GM21526 (cell line): Measurements from ENCODE around the gene RBM25.
"Not testable (repeated sequence)": the region's sequence is repeated elsewhere in the genome, so short reads cannot be mapped to it uniquely, and the experiment has no call there.

Source experiments
- ATAC-seq: cut with Tn5 transposase; IDR thresholded peaks from one replicate; pipeline ENCODE4 v1.9.1; 2021; ENCODE audit warnings: moderate library complexity; ENCODE audit not compliant: unreplicated experiment, low FRiP score

Gene RBM25

DNA sequence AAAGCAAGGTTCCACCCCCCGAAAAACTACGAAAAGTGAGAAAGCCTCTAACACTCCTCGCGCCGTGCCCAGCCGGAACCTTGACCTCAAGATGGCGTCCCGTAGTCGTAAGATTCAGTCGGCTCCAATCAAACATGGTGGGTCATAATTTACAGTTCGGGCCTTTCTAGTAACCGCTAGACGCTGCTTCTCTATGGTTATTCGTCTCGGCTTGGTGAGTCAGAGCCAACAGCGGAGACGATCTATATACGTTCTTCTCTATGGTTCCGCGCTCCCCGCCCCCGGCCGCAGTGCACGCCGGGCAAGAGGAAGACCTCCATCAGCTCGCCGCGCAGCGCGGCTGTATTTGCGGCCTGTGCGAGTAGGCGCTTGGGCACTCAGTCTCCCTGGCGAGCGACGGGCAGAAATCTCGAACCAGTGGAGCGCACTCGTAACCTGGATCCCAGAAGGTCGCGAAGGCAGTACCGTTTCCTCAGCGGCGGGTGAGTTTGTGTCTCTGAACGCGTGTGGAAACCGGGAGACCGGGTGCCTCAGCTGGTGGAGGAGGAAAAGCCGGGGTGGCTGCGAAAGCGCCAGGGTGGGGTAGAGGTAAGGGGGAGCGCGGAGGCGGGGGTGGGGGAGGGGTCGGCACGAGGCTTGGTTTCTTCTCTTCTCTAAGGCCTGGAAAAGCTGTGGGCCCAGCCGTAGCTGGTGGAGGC is at the start of gene RBM25:
TSS of gene RBM25 (plus strand) at position 311 of the 698 bp plus-strand sequence. CDS start 13,108 bp downstream, outside the sequence.
- ATAC-seq = peak; percentile 89

DNA sequence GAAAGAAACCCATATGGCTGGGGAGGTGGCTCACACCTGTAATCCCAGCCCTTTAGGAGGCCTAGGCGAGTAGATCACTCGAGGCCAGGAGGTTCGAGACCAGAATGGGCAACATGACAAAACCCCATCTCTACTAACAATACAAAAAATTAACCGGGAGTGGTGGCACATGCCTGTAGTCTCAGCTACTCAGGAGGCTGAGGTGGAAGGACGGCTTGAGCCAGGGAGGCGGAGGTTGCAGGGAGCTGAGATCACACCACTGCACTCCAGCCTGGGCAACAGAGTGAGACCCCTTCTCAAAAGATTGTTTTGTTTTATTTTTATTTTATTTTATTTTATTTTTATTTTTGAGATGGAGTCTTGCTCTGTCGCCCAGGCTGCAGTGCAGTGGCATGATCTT is 47.1 kb upstream of the RBM25 start:
- ATAC-seq = not testable (repeated sequence)

DNA sequence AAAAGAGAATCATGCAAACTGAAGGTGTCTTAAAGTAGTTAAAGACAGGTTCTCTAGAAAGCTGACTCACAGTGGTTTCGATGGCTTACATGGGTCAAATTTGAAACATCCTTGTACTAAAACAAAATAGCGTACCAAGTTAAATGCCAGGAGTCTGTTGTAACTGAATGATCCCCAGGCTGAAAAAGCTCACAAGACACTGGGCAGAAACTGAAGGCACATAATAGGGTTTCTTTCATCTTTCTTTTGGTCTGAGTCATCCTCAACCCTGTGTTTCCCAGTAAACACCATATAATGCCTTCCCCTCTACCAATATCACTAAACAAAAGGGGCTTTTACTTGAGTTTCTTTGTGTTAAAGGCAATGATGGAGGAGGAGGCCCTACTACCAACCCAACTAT is 44.2 kb upstream of the RBM25 start:
- peak; percentile 66 for ATAC-seq

DNA sequence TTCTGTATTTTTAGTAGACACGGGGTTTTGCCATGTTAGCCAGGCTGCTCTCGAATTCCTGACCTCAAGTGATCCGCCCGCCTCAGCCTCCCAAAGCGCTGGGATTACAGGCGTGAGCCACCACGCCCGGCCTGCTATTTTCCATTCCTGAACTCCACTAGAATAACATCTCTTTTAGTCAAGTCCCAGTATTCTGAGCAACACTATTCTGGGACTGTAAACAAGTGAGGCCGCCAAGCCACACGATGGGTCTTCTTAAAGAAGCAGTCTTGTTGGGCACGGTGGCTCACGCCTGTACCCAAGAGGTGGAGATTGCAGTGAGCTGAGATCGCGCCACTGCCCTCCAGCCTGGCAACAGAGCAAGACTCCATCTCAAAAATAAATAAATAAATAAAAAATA is 42.8 kb upstream of the RBM25 start:
- ATAC-seq = not testable (repeated sequence)

DNA sequence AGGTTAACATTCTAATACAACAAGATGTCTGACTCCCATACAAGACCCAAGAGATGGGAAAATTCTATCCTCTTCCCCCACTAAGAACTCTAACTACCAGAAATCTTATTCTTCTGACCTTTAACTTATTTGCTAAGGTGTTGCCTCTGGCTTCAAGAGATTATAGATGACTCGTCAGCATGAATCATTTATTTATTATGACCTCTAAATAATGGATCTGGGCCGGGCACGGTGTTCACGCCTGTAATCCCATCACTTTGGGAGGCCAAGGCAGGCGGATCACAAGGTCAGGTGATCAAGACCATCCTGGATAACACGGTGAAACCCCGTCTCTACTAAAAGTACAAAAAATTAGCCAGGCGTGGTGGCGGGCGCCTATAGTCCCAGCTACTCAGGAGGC is 42.3 kb upstream of the RBM25 start:
- not testable (repeated sequence) for ATAC-seq

DNA sequence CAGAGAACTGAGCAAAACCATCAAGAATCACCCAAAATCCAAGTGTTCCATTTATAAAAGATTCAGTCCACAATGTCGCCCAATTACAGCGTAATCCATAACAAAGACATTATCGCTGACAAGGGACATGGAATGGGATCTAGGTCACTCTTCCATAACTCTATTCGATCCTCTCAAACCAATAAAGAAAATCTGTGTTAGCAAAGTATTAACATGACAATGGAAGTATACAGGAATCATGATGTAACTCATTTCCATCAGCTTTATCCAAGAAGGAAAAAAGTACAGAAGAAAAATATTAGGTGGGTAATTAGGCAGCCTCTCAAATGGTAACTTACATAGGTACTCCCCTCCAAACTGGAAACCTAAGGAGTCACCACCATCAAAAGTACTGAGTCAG is 36.3 kb upstream of the RBM25 start:
- no peak for ATAC-seq

DNA sequence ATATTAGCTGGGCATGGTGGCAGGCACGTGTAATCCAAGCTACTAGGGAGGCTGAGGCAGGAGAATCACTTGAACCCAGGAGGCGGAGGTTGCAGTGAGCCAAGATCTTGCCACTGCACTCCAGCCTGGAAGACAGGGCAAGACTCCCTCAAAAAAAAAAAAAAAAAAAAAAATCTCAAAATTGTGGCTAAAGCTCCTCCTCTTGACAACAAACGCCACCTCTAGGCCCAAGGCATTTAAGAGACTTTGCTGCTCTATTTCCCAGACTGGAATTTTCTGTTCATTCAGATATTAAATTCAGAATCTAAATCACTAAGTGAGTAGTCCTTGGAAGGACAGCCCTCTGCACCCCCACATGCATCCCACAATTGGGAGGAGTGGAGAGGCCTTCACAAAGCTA is 32.8 kb upstream of the RBM25 start:
- no peak for ATAC-seq

DNA sequence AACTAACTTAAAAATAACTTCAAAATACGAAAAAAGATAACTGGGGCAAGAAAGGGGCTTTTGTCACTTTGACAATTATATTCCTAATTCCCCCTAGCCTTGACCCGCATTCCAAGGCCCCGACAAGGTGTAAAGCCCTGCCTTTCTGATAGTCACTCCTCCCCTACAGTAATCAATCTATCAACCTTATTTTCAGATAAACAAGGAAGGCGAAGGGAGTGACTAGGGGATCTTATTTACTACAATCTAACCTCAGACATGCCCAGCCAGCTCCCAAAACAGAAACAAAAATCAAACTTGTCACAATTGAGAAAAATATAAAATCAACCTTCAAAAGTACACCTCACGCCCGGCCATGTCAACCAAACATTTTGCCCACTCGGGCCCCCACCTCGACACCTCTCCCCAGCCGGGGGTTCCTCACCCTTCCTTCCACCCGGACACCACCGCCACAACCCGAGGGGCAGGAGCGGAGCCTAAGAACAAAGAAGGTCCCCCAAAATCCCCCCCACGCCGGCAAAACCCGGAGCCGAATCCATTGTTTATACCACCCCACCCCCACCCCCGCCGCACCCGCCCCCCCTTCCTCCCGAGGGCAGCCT is 32.0 kb upstream of the RBM25 start:
- no peak for ATAC-seq

DNA sequence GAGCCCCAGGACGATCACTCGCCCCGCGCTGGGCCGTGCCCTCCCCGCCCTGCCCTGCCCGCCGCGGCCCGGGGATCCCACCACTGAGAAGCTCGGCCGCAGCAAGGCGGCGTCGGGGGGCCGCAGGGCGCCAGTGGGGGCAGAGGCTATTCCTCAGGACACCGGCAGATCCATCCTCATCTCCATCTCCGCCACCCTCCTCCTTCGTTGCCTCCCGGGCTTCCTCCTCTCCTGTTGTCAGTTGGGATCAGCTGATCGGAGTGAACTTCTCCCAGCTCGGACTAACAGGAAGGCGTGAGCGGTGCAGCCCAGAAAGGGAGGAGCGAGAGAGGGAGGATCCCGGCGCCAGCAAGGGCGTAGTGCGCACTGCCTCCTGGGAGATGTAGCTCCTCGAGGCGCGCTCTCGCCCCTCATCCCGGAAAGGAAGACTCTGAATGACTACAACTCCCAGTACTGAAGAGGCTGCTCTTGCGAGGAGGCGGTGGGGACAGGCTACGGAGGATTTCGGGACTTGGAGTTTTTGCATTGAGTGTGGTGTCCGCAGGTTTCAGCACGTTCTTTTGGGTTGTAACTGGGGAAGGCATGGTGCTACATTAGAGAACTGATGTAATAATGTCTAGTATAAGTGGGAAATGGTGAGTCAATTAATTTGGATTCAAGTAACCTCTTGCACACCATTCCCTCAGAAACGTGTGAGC is 31.3 kb upstream of the RBM25 start, which contains the start of gene ZFYVE1:
TSS of gene ZFYVE1 (minus strand) at position 262 of the 698 bp plus-strand sequence. CDS start 2,598 bp downstream, outside the sequence.
- peak; percentile 95 for ATAC-seq

DNA sequence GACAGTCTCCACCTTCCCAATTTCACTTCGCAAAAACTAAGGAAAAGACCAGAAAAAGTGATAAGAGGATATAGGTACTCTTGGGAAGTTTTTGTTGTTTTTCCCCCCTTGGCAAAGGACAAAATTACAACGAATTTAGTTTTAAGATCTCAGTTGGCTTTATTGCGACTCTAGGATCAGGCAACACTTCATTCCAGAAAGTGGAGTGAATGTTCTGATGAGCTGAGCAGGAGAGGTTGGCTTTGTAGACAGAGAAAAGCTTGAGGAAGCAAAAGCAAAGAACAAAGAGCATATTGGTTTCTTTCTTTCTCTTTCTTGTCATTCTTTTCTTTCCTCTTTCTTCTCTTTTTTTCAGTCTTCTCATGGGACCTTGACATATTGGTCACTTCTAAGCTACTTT is 30.8 kb upstream of the RBM25 start:
- ATAC-seq = no peak

DNA sequence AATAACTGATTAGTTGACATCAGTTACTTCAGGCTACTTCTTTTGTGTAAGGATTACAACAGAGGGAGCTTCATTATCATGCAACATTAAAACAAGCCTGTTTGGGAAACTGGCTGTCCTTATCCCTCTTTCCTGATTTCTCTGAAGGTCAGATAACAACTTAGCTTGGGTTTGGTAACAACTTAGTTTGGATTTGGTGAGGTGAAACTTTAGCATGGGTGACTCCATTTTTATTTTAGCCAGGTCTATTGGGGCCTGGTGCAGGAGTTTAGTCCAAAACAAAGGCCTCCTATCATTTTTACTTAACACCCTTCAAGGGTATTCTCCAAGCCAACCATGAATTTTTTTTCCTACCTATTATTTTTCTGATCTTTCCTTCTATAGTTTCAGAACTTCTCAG is 30.4 kb upstream of the RBM25 start:
- no peak for ATAC-seq

DNA sequence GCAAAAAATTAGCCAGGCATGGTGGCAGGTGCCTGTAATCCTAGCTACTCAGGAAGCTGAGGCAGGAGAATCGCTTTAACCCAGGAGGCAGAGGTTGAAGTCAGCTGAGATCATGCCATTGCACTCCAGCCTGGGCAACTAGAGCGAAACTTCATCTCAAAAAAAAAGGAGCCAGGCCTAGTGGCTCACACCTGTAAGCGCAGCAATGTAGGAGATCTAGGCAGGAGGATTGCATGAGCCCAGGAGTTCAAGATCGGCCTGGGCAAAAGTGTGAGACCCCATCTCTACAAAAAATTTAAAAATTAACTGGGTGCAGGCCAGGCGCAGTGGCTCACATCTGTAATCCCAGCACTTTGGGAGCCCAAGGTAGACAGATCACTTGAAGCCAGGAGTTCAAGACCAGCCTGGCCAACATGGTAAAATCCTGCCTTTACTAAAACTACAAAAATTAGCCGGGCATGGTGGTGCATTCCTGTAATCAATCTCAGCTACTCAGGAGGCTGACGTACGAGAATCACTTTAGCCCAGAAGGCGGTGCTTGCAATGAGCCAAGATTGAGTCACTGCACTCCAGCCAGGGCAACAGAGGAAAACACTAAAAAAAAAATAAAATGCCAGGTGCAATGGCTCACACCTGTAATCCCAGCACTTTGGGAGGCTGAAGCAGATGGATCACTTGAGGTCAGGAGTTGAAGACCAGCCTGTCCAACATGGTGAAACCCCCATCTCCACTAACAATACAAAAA is 21.5 kb upstream of the RBM25 start:
- ATAC-seq = not testable (repeated sequence)

DNA sequence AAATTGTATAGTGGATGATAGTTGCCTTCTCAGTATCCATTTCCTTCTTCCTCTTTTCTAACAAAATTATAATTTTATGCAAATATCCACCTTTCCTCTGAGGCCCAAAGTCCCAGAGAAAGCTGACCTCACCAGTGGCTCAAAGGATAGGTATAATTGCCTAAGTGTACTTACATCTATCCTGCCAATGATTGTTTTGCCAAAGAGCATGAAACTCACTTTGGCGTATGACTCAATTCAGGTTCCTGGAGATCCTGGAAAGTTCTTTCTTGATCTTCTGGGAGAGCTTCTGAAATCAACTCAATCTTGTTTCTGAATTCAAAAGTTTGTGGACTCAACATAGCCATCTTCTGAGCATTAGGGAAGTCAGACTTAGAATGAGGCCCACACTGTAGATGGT is 10.5 kb upstream of the RBM25 start:
- ATAC-seq = no peak

DNA sequence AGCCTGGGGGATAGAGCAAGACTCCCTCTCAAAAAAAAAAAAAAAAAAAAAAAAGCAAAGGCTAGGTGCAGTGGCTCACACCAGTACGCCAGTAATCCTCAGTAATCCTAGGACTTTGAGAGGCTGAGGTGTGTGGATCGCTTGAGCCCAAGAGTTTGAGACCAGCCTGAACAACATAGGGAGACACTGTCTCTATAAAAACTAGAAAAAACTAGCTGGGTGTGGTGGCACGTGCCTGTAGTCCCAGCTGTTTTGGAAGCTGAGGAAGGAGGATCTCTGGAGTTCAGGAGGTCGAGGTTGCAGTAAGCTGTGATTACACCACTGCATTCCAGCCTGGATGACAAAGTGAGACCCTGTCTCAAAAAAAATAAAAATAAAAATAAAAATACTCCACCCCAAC is 8.9 kb upstream of the RBM25 start:
- no peak for ATAC-seq

DNA sequence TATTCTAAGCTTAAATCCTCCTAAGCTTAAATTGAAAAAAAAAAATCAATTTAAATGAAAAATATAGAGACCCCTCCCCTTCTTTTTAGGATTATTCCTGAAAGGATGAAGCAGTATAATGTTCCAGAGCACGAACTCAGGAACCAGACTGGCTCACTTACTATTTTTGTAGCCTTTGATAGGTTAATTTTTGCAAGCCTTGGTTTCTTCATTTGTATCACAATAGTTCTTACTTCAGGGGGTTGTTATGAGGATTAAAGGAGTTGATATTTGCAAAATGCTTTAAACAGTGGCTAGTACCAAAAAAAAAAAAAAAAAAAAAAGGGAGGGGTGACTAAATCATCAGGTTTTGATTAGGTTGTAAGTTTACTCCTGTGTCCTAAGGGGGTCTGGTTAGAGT is 3.1 kb upstream of the RBM25 start:
- ATAC-seq = no peak

DNA sequence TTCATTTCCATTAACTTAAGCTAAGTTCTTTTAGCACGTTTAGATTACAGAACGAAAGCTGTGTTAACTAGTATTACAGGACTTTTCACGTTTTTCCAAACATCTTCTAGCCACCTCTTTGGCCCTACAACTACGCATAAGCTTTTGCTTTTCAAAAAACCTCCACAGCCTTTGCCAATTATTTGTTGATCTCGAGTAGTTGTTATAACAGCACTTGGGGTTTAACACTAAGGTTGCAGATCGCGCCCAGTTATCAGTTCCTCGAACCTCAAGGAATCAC is 450 bp upstream of the RBM25 start:
- no peak for ATAC-seq

DNA sequence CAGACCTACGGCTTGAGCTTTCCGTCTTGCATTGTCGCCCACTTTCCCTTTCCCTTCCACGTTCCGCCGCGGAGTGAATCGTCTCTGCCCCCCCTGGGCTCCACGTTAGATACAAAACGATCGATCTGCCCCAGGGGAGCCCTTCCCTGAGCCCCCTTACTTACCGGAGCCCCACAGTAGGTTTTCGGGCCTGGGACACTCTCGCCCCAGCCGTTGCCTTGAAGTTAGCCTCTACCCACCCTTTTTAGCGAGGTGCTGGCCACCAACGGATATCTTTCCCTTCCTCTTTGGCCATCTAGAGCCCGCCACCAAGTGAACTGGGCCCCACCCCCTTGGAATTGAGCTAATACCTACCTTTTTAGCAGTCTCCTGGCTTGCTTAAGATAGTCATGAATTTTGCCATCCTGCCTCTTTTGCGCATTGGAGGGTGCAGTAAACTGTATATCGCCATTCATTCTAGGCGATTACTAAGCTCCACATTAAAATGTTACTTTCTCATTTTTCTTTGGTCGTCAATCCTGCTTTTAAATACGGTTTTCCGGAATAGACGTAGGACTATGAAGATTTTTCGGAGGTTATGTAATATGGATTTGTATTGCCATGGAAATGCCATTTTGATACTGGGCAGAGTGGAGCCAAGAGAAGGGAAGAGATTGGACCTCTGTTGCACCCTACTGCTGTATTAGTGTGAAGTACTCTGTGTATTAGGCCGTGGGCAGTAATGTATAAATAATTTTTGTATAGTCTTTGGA is 764 bp downstream of the RBM25 start:
- ATAC-seq = peak; percentile 3

DNA sequence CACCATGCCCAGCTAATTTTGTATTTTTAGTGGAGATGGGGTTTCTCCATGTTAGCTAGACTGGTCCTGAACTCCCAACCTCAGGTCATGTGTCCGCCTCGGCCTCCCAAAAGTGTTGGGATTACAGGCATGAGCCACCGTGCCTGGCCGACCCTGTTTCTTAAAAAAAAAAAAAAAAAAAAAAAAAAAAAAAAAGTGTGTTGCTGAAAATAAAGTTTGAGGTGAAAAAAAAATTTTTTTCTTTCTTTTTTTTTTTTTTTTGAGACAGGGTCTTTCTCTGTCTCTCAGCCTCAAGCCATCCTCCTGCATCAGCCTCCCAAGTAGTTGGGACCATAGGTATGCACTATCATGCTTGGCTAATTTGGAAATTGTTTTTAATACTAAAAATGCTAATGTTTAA is 11.3 kb downstream of the RBM25 start:
- no peak for ATAC-seq

DNA sequence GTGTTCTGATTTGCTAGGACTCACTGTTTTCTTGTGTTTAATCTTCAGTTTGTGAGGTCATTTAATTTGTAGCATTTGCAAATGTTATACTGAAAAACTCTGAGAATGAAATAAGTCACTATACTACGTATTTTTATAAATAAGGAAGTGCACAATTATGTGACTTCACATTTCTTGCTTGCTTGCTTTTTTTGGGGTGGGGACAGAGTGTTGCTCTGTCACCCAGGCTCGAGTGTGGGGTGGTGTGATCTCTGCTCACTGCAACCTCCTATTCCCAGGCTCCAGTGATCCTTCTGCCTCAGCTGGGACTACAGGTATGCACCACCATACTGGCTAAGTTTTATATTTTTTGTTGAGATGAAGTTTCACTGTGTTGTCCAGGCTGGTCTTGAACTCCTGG is 32.7 kb downstream of the RBM25 start:
- ATAC-seq = no peak

DNA sequence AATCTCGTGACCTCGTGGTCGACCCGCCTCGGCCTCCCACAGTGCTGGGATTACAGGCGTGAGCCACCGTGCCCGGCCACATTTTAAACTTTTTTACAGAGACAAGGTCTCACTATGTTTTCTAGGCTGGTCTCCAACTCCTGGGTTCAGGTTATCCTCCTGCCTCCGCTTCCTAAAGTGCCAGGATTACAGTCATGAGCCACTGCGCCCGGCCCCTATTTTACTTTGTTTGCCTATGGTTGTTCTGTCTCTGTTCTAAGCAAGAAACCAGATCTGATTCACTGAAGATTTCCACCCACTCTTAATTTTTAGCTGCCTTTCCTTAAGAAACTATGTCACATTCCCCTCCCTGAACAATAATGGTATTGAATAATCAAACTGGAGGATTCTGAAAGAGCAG is 39.1 kb downstream of the RBM25 start:
- no peak for ATAC-seq

DNA sequence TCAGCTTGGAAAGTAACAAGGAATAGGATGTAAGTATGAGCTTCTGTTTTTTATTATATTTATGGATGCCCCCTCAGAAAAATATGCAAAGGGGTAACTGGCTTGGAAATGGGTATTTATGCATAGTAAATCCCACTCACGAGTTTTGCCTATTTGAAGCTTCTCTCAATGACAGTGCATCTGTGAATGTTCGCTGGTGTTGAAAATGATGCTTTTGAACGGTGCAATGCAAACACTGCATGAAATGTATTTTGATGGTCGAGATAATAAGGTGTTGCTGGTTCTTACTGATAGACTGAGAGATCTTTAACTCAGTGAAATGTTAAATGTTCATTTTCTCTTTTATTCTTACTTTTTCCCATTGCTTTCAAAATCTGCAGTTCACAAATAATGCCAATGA is 42.0 kb downstream of the RBM25 start:
- no peak for ATAC-seq
